ENCODE measurements around the gene CDK6. TPM values are rescaled to one million over a fixed set of nuclear protein-coding genes. Genes with fewer than 3 reads are reported as not detected.

The CDK6 gene
- total and polyA plus RNA-seq, 2 experiments from 2014 or later, result 7.4 to 23.7 TPM

DNA sequence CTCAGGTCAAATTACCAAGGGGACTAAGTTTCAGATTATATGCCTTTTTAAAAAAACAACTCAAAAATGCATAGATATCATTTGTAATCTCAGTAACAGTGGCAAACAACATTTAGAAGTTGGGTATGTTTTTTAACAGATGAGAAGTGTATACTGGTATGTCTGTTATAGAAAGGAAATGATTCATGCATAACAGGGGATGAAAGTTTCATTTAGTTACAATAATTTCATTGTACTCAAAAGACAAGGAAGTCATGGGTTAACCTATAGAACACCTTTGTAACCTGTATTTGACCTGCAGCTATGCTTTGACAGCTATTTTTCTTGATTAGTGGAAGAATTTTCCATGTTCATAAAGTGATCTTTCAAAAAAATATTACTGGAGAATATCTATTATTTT, 210.8 kb downstream of the CDK6 start:
- H2AFZ ChIP-seq, result no peak overlapping the region
- no peaks in the 10 kb centered on the region for H4K20me1 ChIP-seq (replicated peaks; ENCODE audit: insufficient read depth)
- H3F3A ChIP-seq (replicated peaks; ENCODE audit: low read depth), result no peaks in the 10 kb centered on the region
- peaks cover 5% of the 10 kb centered on the region for H3K27me3 Mint-ChIP-seq (ENCODE audit: insufficient read depth, low read depth, poor library complexity)
- no peak for ATAC-seq
- H3K79me2 ChIP-seq (replicated peaks; ENCODE audit: insufficient read depth), result no peaks in the 10 kb centered on the region
- no peaks in the 10 kb centered on the region for H3K9me2 ChIP-seq (ENCODE audit: insufficient read depth)
- H3K36me3 Mint-ChIP-seq (ENCODE audit: low read depth), result no peaks in the 10 kb centered on the region
- H3K4me3 ChIP-seq, result no peak overlapping the region
- no peak overlapping the region for H3K4me2 ChIP-seq
- peaks cover 2% of the 10 kb centered on the region; the same call in 1 of the 3 replicates for H3K4me1 Mint-ChIP-seq
- no peak overlapping the region for H3K4me3 Mint-ChIP-seq
- TF ChIP-seq POLR2AphosphoS5 (IDR thresholded peaks at IDR 0.05; ENCODE audit: low read depth), result no peak
- TF ChIP-seq NANOG (IDR thresholded peaks at IDR 0.05; ENCODE audit: borderline replicate concordance), result no peak
- TF ChIP-seq STAT1 (IDR thresholded peaks at IDR 0.05; ENCODE audit: unreplicated experiment), result no peak
- TF ChIP-seq, protein P1, sequence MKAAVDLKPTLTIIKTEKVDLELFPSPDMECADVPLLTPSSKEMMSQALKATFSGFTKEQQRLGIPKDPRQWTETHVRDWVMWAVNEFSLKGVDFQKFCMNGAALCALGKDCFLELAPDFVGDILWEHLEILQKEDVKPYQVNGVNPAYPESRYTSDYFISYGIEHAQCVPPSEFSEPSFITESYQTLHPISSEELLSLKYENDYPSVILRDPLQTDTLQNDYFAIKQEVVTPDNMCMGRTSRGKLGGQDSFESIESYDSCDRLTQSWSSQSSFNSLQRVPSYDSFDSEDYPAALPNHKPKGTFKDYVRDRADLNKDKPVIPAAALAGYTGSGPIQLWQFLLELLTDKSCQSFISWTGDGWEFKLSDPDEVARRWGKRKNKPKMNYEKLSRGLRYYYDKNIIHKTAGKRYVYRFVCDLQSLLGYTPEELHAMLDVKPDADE (IDR thresholded peaks at IDR 0.05), result no peak
- no peak for TF ChIP-seq EZH2 (IDR thresholded peaks at IDR 0.05; ENCODE audit: low read depth, unreplicated experiment)
- TF ChIP-seq EZH2phosphoT487 (IDR thresholded peaks at IDR 0.05; ENCODE audit: unreplicated experiment), result no peak
- no peak for TF ChIP-seq CREB1 (CRISPR knock-in tag; IDR thresholded peaks at IDR 0.05; ENCODE audit: low read depth)
- TF ChIP-seq, protein P2, sequence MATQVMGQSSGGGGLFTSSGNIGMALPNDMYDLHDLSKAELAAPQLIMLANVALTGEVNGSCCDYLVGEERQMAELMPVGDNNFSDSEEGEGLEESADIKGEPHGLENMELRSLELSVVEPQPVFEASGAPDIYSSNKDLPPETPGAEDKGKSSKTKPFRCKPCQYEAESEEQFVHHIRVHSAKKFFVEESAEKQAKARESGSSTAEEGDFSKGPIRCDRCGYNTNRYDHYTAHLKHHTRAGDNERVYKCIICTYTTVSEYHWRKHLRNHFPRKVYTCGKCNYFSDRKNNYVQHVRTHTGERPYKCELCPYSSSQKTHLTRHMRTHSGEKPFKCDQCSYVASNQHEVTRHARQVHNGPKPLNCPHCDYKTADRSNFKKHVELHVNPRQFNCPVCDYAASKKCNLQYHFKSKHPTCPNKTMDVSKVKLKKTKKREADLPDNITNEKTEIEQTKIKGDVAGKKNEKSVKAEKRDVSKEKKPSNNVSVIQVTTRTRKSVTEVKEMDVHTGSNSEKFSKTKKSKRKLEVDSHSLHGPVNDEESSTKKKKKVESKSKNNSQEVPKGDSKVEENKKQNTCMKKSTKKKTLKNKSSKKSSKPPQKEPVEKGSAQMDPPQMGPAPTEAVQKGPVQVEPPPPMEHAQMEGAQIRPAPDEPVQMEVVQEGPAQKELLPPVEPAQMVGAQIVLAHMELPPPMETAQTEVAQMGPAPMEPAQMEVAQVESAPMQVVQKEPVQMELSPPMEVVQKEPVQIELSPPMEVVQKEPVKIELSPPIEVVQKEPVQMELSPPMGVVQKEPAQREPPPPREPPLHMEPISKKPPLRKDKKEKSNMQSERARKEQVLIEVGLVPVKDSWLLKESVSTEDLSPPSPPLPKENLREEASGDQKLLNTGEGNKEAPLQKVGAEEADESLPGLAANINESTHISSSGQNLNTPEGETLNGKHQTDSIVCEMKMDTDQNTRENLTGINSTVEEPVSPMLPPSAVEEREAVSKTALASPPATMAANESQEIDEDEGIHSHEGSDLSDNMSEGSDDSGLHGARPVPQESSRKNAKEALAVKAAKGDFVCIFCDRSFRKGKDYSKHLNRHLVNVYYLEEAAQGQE (IDR thresholded peaks at IDR 0.05; ENCODE audit: unreplicated experiment), result no peak
- no peak for TF ChIP-seq ZNF331 (CRISPR knock-in tag; IDR thresholded peaks at IDR 0.05; ENCODE audit: low read depth)
- no peak for TF ChIP-seq JUNB (IDR thresholded peaks at IDR 0.05; ENCODE audit: unreplicated experiment)
- TF ChIP-seq, protein P3, sequence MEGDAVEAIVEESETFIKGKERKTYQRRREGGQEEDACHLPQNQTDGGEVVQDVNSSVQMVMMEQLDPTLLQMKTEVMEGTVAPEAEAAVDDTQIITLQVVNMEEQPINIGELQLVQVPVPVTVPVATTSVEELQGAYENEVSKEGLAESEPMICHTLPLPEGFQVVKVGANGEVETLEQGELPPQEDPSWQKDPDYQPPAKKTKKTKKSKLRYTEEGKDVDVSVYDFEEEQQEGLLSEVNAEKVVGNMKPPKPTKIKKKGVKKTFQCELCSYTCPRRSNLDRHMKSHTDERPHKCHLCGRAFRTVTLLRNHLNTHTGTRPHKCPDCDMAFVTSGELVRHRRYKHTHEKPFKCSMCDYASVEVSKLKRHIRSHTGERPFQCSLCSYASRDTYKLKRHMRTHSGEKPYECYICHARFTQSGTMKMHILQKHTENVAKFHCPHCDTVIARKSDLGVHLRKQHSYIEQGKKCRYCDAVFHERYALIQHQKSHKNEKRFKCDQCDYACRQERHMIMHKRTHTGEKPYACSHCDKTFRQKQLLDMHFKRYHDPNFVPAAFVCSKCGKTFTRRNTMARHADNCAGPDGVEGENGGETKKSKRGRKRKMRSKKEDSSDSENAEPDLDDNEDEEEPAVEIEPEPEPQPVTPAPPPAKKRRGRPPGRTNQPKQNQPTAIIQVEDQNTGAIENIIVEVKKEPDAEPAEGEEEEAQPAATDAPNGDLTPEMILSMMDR (conservative IDR thresholded peaks at IDR 0.05; ENCODE audit: low read depth in 2 of 2), result no peak
- TF ChIP-seq, protein P4, sequence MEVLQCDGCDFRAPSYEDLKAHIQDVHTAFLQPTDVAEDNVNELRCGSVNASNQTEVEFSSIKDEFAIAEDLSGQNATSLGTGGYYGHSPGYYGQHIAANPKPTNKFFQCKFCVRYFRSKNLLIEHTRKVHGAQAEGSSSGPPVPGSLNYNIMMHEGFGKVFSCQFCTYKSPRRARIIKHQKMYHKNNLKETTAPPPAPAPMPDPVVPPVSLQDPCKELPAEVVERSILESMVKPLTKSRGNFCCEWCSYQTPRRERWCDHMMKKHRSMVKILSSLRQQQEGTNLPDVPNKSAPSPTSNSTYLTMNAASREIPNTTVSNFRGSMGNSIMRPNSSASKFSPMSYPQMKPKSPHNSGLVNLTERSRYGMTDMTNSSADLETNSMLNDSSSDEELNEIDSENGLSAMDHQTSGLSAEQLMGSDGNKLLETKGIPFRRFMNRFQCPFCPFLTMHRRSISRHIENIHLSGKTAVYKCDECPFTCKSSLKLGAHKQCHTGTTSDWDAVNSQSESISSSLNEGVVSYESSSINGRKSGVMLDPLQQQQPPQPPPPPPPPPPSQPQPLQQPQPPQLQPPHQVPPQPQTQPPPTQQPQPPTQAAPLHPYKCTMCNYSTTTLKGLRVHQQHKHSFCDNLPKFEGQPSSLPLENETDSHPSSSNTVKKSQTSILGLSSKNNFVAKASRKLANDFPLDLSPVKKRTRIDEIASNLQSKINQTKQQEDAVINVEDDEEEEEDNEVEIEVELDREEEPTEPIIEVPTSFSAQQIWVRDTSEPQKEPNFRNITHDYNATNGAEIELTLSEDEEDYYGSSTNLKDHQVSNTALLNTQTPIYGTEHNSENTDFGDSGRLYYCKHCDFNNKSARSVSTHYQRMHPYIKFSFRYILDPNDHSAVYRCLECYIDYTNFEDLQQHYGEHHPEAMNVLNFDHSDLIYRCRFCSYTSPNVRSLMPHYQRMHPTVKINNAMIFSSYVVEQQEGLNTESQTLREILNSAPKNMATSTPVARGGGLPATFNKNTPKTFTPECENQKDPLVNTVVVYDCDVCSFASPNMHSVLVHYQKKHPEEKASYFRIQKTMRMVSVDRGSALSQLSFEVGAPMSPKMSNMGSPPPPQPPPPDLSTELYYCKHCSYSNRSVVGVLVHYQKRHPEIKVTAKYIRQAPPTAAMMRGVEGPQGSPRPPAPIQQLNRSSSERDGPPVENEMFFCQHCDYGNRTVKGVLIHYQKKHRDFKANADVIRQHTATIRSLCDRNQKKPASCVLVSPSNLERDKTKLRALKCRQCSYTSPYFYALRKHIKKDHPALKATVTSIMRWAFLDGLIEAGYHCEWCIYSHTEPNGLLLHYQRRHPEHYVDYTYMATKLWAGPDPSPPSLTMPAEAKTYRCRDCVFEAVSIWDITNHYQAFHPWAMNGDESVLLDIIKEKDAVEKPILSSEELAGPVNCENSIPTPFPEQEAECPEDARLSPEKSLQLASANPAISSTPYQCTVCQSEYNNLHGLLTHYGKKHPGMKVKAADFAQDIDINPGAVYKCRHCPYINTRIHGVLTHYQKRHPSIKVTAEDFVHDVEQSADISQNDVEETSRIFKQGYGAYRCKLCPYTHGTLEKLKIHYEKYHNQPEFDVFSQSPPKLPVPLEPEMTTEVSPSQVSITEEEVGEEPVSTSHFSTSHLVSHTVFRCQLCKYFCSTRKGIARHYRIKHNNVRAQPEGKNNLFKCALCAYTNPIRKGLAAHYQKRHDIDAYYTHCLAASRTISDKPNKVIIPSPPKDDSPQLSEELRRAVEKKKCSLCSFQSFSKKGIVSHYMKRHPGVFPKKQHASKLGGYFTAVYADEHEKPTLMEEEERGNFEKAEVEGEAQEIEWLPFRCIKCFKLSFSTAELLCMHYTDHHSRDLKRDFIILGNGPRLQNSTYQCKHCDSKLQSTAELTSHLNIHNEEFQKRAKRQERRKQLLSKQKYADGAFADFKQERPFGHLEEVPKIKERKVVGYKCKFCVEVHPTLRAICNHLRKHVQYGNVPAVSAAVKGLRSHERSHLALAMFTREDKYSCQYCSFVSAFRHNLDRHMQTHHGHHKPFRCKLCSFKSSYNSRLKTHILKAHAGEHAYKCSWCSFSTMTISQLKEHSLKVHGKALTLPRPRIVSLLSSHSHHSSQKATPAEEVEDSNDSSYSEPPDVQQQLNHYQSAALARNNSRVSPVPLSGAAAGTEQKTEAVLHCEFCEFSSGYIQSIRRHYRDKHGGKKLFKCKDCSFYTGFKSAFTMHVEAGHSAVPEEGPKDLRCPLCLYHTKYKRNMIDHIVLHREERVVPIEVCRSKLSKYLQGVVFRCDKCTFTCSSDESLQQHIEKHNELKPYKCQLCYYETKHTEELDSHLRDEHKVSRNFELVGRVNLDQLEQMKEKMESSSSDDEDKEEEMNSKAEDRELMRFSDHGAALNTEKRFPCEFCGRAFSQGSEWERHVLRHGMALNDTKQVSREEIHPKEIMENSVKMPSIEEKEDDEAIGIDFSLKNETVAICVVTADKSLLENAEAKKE (CRISPR knock-in tag; IDR thresholded peaks at IDR 0.05), result no peak
- no peak for TF ChIP-seq ZNF114 (CRISPR knock-in tag; IDR thresholded peaks at IDR 0.05)
- H3K4me1 ChIP-seq (ENCODE audit: insufficient read depth), result no peaks in the 10 kb centered on the region
- H3K27ac Mint-ChIP-seq, result no peak overlapping the region
- H3K9me3 Mint-ChIP-seq, result no peaks in the 10 kb centered on the region; the same call in 2 of the 3 replicates
- DNase-seq (ENCODE audit: low spot score), result no peak
- no peaks in the 10 kb centered on the region for H3K27me3 ChIP-seq (ENCODE audit: insufficient read depth)
- H3K27ac ChIP-seq (ENCODE audit: low read depth), result no peak overlapping the region
- no peaks in the 10 kb centered on the region for H3K36me3 ChIP-seq (ENCODE audit: insufficient read depth)
